A549 (cell line): ENCODE data around the gene GJD3. TPM values are rescaled to one million over a fixed set of nuclear protein-coding genes. Genes with fewer than 3 reads are reported as not detected.
"Not testable (repeated sequence)": the region's sequence is repeated elsewhere in the genome, so short reads cannot be mapped to it uniquely, and the experiment has no call there.

Source experiments
- ATAC-seq, 2 experiments: fragments of 200-7000 bp in 1 of 2; fragments of >200 bp in 1 of 2; cut with Nextera tagmentation in 1 of 2; cut with Tn5 transposase in 1 of 2; 3 replicates each; pipeline versions ENCODE4 v1.8.0 to v1.9.1; 2018 to 2020; ENCODE audit warnings: mild to moderate bottlenecking in 1 of 2, moderate library complexity in 1 of 2
- CTCF ChIA-PET: fragments of 300-600 bp; sonication (Branson Sonifier 250); formaldehyde crosslinking; extraction: SDS; loops from one replicate; lab custom pipeline; 2021; ENCODE audit warnings: antibody characterized with exemption, inconsistent platforms; lab: Yijun Ruan, JAX
- POLR2A ChIA-PET: fragments of 350-600 bp; formaldehyde crosslinking; extraction: SDS; loops from one replicate; lab custom pipeline; 2021; ENCODE audit warnings: antibody characterized with exemption, inconsistent platforms; lab: Yijun Ruan, JAX
- DNase-seq, 2 experiments: peaks; one replicate each; pipeline versions ENCODE4 v3.0.0 to v3.0.0-alpha.2; 2011 to 2016; ENCODE audit warnings: low read depth in 1 of 2, low spot score in 1 of 2
- FAIRE-seq: peaks from 2 replicates; lab custom pipeline; 2011; peaks lifted over from hg19 to GRCh38; lab: Jason Lieb, UNC
- H3K27ac ChIP-seq, 2 experiments: fragments of >200 bp; sonication (Bioruptor Twin); formaldehyde crosslinking; 3 replicates each; pipeline ENCODE4 v1.5.1; 2016 to 2017
- H3K4me1 ChIP-seq: fragments of >200 bp; sonication (Bioruptor Twin); formaldehyde crosslinking; 3 replicates; pipeline ENCODE4 v1.6.1; 2016
- H3K4me2 ChIP-seq: fragments of >200 bp; sonication (Bioruptor Twin); formaldehyde crosslinking; 3 replicates; pipeline ENCODE4 v1.6.1; 2016
- H3K4me3 ChIP-seq: fragments of >200 bp; sonication (Bioruptor Twin); formaldehyde crosslinking; 3 replicates; pipeline ENCODE4 v1.5.1; 2016
- H3K9me3 ChIP-seq: fragments of >200 bp; sonication (Bioruptor Twin); formaldehyde crosslinking; 3 replicates; pipeline ENCODE4 v1.6.1; 2016
- CBX8 ChIP-seq: fragments of 200-600 bp; sonication (generic); IDR thresholded peaks from 2 replicates; pipeline ENCODE4 v1.6.1; 2016
- E2F6 ChIP-seq: IDR thresholded peaks from 2 replicates; pipeline ENCODE4 v1.6.1; 2012; ENCODE audit warnings: low read depth, borderline replicate concordance
- EHF ChIP-seq: fragments of 250-450 bp; sonication (Bioruptor Pico); IDR thresholded peaks from 2 replicates; pipeline ENCODE4 v1.5.0; 2020; ENCODE audit warnings: mild to moderate bottlenecking
- ESRRA ChIP-seq: fragments of 150-350 bp; IDR thresholded peaks from 2 replicates; pipeline ENCODE4 v1.6.1; 2014; ENCODE audit warnings: mild to moderate bottlenecking, low read length, borderline replicate concordance
- FOSB ChIP-seq: fragments of 250-450 bp; sonication (Bioruptor Pico); IDR thresholded peaks from 2 replicates; pipeline ENCODE4 v1.5.0; 2020; ENCODE audit warnings: mild to moderate bottlenecking, moderate library complexity
- FOSL2 ChIP-seq, 2 experiments: fragments of 450-650 bp in 1 of 2; fragments of >200 bp in 1 of 2; sonication (Bioruptor Twin) in 1 of 2; formaldehyde crosslinking; IDR thresholded peaks; 2 replicates each; pipeline versions ENCODE4 v1.5.0 to v1.6.1; 2016 to 2020; ENCODE audit warnings: mild to moderate bottlenecking in 1 of 2, moderate library complexity in 1 of 2
- GATA3 ChIP-seq: IDR thresholded peaks from 2 replicates; pipeline ENCODE4 v1.6.1; 2012; ENCODE audit warnings: borderline replicate concordance
- HDAC2 ChIP-seq: fragments of 200-600 bp; sonication (generic); IDR thresholded peaks from 2 replicates; pipeline ENCODE4 v1.6.1; 2016
- HES2 ChIP-seq: fragments of >200 bp; sonication (Bioruptor Twin); formaldehyde crosslinking; IDR thresholded peaks from 2 replicates; pipeline ENCODE4 v1.6.1; 2016
- HOXB13 ChIP-seq: fragments of 250-450 bp; sonication (Bioruptor Pico); IDR thresholded peaks from 2 replicates; pipeline ENCODE4 v1.5.0; 2020; ENCODE audit warnings: low read depth, mild to moderate bottlenecking, moderate library complexity
- JUN ChIP-seq, 2 experiments: fragments of >200 bp; sonication (Bioruptor Twin); formaldehyde crosslinking; IDR thresholded peaks; 2 replicates in 1 of 2; 3 replicates in 1 of 2; pipeline ENCODE4 v1.6.1; 2016 to 2017
- KDM1A ChIP-seq: fragments of 200-600 bp; sonication (generic); IDR thresholded peaks from 2 replicates; pipeline ENCODE4 v1.6.1; 2016; ENCODE audit warnings: low read depth, mild to moderate bottlenecking
- MAFK ChIP-seq: fragments of 450-650 bp; IDR thresholded peaks from 2 replicates; pipeline ENCODE4 v1.6.1; 2014; ENCODE audit not compliant: partially characterized antibody
- NR3C1 ChIP-seq: fragments of >200 bp; sonication (Bioruptor Twin); formaldehyde crosslinking; IDR thresholded peaks from 3 replicates; pipeline ENCODE4 v1.6.1; 2017
- RCOR1 ChIP-seq: fragments of 150-350 bp; IDR thresholded peaks from 2 replicates; pipeline ENCODE4 v1.6.1; 2014; ENCODE audit warnings: antibody characterized with exemption, low read length, low read depth
- REST ChIP-seq: fragments of 200-600 bp; sonication (generic); IDR thresholded peaks from 2 replicates; pipeline ENCODE4 v1.6.1; 2016; ENCODE audit warnings: antibody characterized with exemption, mild to moderate bottlenecking, moderate library complexity
- RNF2 ChIP-seq: fragments of 200-600 bp; sonication (generic); IDR thresholded peaks from 2 replicates; pipeline ENCODE4 v1.6.1; 2016; ENCODE audit warnings: low read depth, mild to moderate bottlenecking, antibody characterized with exemption, moderate library complexity, borderline replicate concordance
- SREBF2 ChIP-seq: fragments of 450-650 bp; IDR thresholded peaks from 2 replicates; pipeline ENCODE4 v1.6.1; 2014; ENCODE audit warnings: mild to moderate bottlenecking, moderate library complexity
- ZSCAN20 ChIP-seq: fragments of 250-450 bp; sonication (Bioruptor Pico); IDR thresholded peaks from 2 replicates; pipeline ENCODE4 v1.8.0; 2022; ENCODE audit warnings: mild to moderate bottlenecking, moderate library complexity
- WGBS: methylation state at CpG from one replicate; pipeline ENCODE4 v1.1.6; 2017; ENCODE audit errors: missing lambda C conversion rate; 5-methylcytosine and 5-hydroxymethylcytosine counted together
- polyA plus RNA-seq, 4 experiments: library from polyadenylated mRNA; depleted of rRNA in 3 of 4; stranded (reverse); fragments of >200 nt; fragmentation: RNase III in 1 of 4; extraction: RNeasy Plus Mini Kit Qiagen cat#74134 plus additional on column Dnase treatment in 1 of 4; gene quantifications; 2 replicates in 3 of 4; 3 replicates in 1 of 4; pipeline ENCODE4 v1.2.3, GENCODE V29; 2011 to 2017
- TF ChIP-seq, protein P1 (sequence below): IDR thresholded peaks from 2 replicates; pipeline ENCODE4 v1.6.1; 2012
- TF ChIP-seq, protein P2 (sequence below): fragments of 450-650 bp; IDR thresholded peaks from 2 replicates; pipeline ENCODE4 v1.6.1; 2014; ENCODE audit warnings: antibody characterized with exemption

Gene GJD3
- polyA plus RNA-seq, 2 of the 4 experiments (the other 2 are of a cell fraction): 0.09 to 0.40 TPM

DNA sequence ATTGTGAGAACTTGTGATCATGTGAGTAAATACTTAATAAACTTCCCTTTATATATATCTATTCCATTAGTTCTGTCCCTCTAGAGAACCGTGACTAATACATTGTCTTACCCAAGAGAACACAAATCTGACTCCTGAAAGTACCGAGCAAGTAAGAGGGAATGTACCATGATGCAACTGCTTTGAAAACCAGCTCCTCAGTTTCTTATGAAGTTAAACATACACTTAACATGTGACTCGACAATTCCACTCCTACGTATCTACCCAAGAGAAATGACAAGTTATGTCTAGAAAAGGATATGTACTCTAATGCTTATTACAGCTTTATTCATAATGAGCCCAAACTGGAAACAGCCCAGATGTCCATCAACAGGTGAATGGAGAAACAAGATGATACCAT is 8.8 kb upstream of the GJD3 start:
- peak overlapping the region in 1 of 2 experiments; percentile 28; a peak in 1 of 6 replicates for H3K27ac ChIP-seq
- H3K4me2 ChIP-seq: no peak overlapping the region
- DNase-seq (no peak), FAIRE-seq (no peak), ATAC-seq (no peak; a peak in 1 of 6 replicates)
- POLR2A ChIA-PET: no interaction called here
- 65% methylated on average over 4 of the region's 4 CpGs for WGBS
- H3K9me3 ChIP-seq: no peaks in the 10 kb centered on the region
- H3K4me1 ChIP-seq: peaks cover 9% of the 10 kb centered on the region; the same call in 1 of the 3 replicates
- no peak overlapping the region for H3K4me3 ChIP-seq
- TF ChIP-seq FOSB (CRISPR knock-in tag) (no peak), FOSL2 (IDR thresholded peaks at IDR 0.05) (no peak), FOSL2 (CRISPR knock-in tag; IDR thresholded peaks at IDR 0.05) (peak; percentile 24; the same call in 1 of the 2 replicates)
- CTCF ChIA-PET: interaction anchor here (1.4 to 40.3 kb wide), 5 partner anchors 9 to 161 kb away, joined by 8 to 2395 read pairs (median 9); partner anchors contain the start of genes CDC6, GJD3 and RARA

DNA sequence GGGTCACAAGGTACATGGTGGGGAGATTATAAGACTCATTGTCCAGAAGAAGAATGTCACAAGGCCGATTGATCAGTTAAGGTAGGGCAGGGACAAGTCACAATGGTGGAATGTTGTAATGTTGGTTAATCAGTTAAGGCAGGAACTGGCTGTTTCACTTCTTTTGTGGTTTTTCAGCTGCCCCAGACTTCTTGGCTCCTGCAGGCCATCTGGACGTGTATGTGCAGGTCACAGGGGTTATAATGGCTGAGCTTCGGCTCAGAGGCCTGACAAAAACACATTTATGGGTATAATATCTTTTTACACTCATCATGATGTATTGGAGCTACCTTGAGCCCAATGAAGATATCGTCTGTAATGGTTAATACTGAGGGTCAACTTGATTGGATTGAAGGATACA is 8.1 kb upstream of the GJD3 start:
- H3K4me2 ChIP-seq, H3K4me3 ChIP-seq, H3K4me1 ChIP-seq, FAIRE-seq, DNase-seq, ATAC-seq, H3K9me3 ChIP-seq: not testable (repeated sequence)
- ChIA-PET POLR2A (interaction anchor here (0.8 kb wide), 1 partner anchor 10 kb away, joined by 3 read pairs; no protein-coding TSS in a partner anchor), CTCF (interaction anchor here (1.4 to 40.3 kb wide), 9 partner anchors 8 to 188 kb away, joined by 3 to 2395 read pairs (median 9); partner anchors contain the start of genes CDC6, GJD3, RARA and TOP2A)
- WGBS: 45% methylated on average over 4 of the region's 4 CpGs
- H3K27ac ChIP-seq: peak overlapping the region in 1 of 2 experiments; percentile 21; a peak in 1 of 6 replicates

DNA sequence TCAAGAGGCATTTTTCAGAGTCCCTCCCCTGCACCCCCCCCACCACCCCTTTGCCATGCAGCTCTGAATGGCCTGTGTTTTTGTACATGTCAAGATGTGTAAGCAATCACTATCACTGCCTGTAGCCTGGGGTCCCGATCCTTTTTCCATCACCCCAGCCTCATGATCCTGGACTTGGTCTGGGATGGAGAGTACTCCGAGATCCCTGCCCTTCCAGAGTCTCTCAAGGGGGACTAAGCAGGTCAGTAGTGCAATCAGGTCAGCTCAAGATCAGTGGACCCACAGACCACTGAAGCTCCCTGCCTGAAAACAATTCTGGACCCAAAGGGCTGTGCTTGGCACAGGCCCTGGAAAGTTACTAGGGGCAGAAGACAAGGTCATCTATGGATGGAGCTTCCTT is 7.5 kb upstream of the GJD3 start:
- CTCF ChIA-PET: interaction anchor here (1.3 to 40.3 kb wide), 12 partner anchors 7 to 189 kb away, joined by 3 to 2395 read pairs (median 8); partner anchors contain the start of genes CDC6, GJD3, IGFBP4 and RARA
- DNase-seq (no peak), ATAC-seq (0 out of 6 replicates have a peak, but pooled peaks of 1 of the 2 experiments have one; percentile 16), FAIRE-seq (no peak)
- WGBS: 93% methylated on average over 2 of the region's 2 CpGs
- H3K9me3 ChIP-seq: no peaks in the 10 kb centered on the region
- H3K27ac ChIP-seq: no peak overlapping the region; a peak in 1 of 6 replicates
- H3K4me3 ChIP-seq: no peak overlapping the region
- H3K4me2 ChIP-seq: no peak overlapping the region
- POLR2A ChIA-PET: interaction anchor here (0.8 kb wide), 1 partner anchor 10 kb away, joined by 3 read pairs; no protein-coding TSS in a partner anchor
- TF ChIP-seq HES2: no peak
- no peak for TF ChIP-seq NR3C1
- TF ChIP-seq KDM1A: no peak
- no peak for TF ChIP-seq HDAC2
- no peak for TF ChIP-seq FOSL2 (IDR thresholded peaks at IDR 0.05)
- TF ChIP-seq FOSL2 (CRISPR knock-in tag; IDR thresholded peaks at IDR 0.05): no peak
- no peak for TF ChIP-seq GATA3
- H3K4me1 ChIP-seq: peaks cover 9% of the 10 kb centered on the region; the same call in 1 of the 3 replicates

DNA sequence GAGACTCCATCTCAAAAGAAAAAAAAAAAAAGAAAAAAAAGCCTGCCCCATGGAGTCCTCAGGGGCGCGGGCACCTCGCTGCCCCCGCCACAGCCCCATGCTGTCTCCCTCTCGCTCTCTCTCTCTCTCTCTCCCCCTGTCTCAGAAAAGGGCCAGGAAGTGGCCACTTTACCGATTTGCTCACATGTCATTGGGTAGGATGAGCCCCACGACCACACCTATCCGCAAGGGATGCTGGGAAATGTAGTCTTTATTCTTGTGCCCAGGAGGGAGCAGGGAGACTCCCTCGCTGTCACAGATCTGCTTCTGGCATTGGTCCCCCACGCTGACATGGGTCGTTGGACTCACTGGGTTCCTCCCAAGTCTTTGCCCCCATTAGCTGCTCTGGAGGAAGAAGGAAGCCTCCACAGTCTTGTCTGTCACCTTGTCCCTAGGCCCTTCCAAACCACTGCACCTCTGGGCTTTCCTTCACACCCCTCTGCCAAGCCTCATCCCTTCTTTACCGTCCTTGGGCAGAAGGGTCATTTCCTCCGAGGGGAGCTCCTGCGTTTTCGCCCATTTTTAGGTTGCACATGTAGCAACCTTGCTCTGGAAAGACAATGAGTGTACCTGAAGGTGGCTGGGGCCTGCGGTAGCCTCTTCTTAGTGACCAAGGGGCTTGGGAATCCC is 6.9 kb upstream of the GJD3 start:
- no peak for FAIRE-seq

More for the DNA sequence above, 6.9 kb upstream of the GJD3 start:
- ATAC-seq (peak; percentile 59 to 69; a peak in 5 of 6 replicates), DNase-seq (peak in 1 of 2 experiments; percentile 70)
- ChIA-PET CTCF (interaction anchor here (0.7 to 40.3 kb wide), 13 partner anchors 7 to 189 kb away, joined by 3 to 2395 read pairs (median 7); partner anchors contain the start of genes CDC6, GJD3, IGFBP4 and RARA), POLR2A (no interaction called here)
- WGBS: 66% methylated on average over 16 of the region's 16 CpGs
- TF ChIP-seq REST (no peak), ZSCAN20 (CRISPR knock-in tag) (no peak), RNF2 (no peak), CBX8 (no peak), SREBF2 (no peak), JUN (IDR thresholded peaks at IDR 0.05) (no peak), EHF (no peak), E2F6 (no peak), ESRRA (no peak), MAFK (no peak), RCOR1 (no peak), HOXB13 (CRISPR knock-in tag) (no peak)
- TF ChIP-seq, protein P1, sequence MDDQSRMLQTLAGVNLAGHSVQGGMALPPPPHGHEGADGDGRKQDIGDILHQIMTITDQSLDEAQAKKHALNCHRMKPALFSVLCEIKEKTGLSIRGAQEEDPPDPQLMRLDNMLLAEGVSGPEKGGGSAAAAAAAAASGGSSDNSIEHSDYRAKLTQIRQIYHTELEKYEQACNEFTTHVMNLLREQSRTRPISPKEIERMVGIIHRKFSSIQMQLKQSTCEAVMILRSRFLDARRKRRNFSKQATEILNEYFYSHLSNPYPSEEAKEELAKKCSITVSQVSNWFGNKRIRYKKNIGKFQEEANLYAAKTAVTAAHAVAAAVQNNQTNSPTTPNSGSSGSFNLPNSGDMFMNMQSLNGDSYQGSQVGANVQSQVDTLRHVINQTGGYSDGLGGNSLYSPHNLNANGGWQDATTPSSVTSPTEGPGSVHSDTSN: no peak
- TF ChIP-seq, protein P2, sequence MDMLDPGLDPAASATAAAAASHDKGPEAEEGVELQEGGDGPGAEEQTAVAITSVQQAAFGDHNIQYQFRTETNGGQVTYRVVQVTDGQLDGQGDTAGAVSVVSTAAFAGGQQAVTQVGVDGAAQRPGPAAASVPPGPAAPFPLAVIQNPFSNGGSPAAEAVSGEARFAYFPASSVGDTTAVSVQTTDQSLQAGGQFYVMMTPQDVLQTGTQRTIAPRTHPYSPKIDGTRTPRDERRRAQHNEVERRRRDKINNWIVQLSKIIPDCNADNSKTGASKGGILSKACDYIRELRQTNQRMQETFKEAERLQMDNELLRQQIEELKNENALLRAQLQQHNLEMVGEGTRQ: no peak
- H3K4me3 ChIP-seq: no peak overlapping the region
- no peak overlapping the region for H3K27ac ChIP-seq
- H3K9me3 ChIP-seq: no peaks in the 10 kb centered on the region
- H3K4me2 ChIP-seq: no peak overlapping the region
- peaks cover 9% of the 10 kb centered on the region; the same call in 1 of the 3 replicates for H3K4me1 ChIP-seq
